ENCODE data around the gene FER.
"Not testable (repeated sequence)": the region's sequence is repeated elsewhere in the genome, so short reads cannot be mapped to it uniquely, and the experiment has no call there.

FER gene

DNA sequence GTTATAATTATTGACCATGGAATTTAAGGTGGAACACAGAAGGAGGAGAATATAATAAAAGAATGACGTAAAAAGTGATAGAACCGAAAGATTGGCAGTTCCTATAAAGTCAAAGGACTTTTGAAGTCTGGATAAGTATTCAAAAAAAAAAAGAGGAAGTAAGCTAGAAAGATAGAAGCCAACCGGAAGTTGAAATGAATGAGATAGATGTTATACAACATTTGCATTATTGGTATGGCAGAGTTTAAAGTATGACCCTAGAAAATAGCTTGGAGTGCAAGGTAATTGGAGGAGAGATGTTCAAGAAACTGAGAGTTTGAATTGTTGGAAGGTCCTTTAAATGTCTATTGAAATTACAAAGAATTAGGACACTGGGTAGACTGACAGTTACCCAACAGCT lies 293.6 kb downstream of the FER start:
- H3K4me3 ChIP-seq (ENCODE audit: low read length) = no peak overlapping the region
- no peaks in the 10 kb centered on the region for H3F3A ChIP-seq (ENCODE audit: control insufficient read depth, insufficient read depth)
- H3K36me3 ChIP-seq (ENCODE audit: control insufficient read depth, low read length) = no peaks in the 10 kb centered on the region
- H3K27me3 ChIP-seq (ENCODE audit: control insufficient read depth, low read length) = no peaks in the 10 kb centered on the region
- TF ChIP-seq CTCF (IDR thresholded peaks at IDR 0.05; ENCODE audit: low read depth, low read length, poor library complexity, severe bottlenecking) (no peak), EZH2phosphoT487 (IDR thresholded peaks at IDR 0.05; ENCODE audit: borderline replicate concordance, low read length) (no peak)
- H3K79me2 ChIP-seq (ENCODE audit: control insufficient read depth, low read length) = no peaks in the 10 kb centered on the region
- H3K4me2 ChIP-seq (ENCODE audit: low read length) = peak overlapping the region; percentile 24; the same call in 1 of the 2 replicates
- peaks cover 12% of the 10 kb centered on the region for H3K4me1 ChIP-seq (ENCODE audit: control insufficient read depth, low read length)
- H3K9me3 ChIP-seq (ENCODE audit: control insufficient read depth, insufficient read depth, low read length) = no peaks in the 10 kb centered on the region
- H4K20me1 ChIP-seq (ENCODE audit: control insufficient read depth, insufficient read depth, low read depth, low read length) = no peaks in the 10 kb centered on the region
- H3K9me2 ChIP-seq (replicated peaks; ENCODE audit: control insufficient read depth, low read length) = no peaks in the 10 kb centered on the region
- no peak overlapping the region for H3K27ac ChIP-seq (ENCODE audit: low read depth, low read length)

DNA sequence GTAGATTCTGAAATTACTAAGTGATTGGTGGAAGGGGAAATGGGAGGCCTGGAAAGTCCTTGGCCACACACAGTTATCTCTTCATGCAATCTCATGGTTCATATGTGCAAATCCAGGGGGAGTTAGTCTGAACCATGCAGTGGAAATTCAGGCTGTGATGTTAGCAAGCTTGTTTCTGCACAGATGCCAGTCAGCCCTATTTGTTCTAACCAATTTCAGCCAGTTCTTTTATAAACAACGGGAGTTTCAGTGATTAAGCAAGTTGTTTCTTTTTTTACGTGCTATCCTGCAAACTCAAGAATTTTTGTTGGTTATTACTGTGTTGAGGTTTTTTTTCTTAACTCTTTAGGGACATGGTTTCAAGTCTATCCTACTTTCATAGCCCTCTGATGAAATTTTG lies 298.0 kb downstream of the FER start:
- no peaks in the 10 kb centered on the region for H3K9me2 ChIP-seq (replicated peaks; ENCODE audit: control insufficient read depth, low read length)

GRCh38 chr5:109049565-109049964 lies 301.9 kb downstream of the FER start:
- no peak overlapping the region for H3K27ac ChIP-seq (ENCODE audit: low read depth, low read length)
- H3K4me3 ChIP-seq (ENCODE audit: low read length) = no peak overlapping the region
- no peaks in the 10 kb centered on the region for H3K9me2 ChIP-seq (replicated peaks; ENCODE audit: control insufficient read depth, low read length)
- no peaks in the 10 kb centered on the region for H3K36me3 ChIP-seq (ENCODE audit: control insufficient read depth, low read length)
- no peaks in the 10 kb centered on the region for H3K27me3 ChIP-seq (ENCODE audit: control insufficient read depth, low read length)
- no peak for TF ChIP-seq CTCF (IDR thresholded peaks at IDR 0.05; ENCODE audit: low read depth, low read length, poor library complexity, severe bottlenecking)
- no peaks in the 10 kb centered on the region for H3K9me3 ChIP-seq (ENCODE audit: control insufficient read depth, insufficient read depth, low read length)
- H3K4me1 ChIP-seq (ENCODE audit: control insufficient read depth, low read length) = no peaks in the 10 kb centered on the region
- H3K4me2 ChIP-seq (ENCODE audit: low read length) = no peak overlapping the region
- no peaks in the 10 kb centered on the region for H4K20me1 ChIP-seq (ENCODE audit: control insufficient read depth, insufficient read depth, low read depth, low read length)
- no peaks in the 10 kb centered on the region for H3K79me2 ChIP-seq (ENCODE audit: control insufficient read depth, low read length)
- no peaks in the 10 kb centered on the region for H3F3A ChIP-seq (ENCODE audit: control insufficient read depth, insufficient read depth)

More for the DNA sequence above, 298.0 kb downstream of the FER start:
- H3K36me3 ChIP-seq (ENCODE audit: control insufficient read depth, low read length) = no peaks in the 10 kb centered on the region
- H3K4me1 ChIP-seq (ENCODE audit: control insufficient read depth, low read length) = peaks cover 10% of the 10 kb centered on the region
- H3K27me3 ChIP-seq (ENCODE audit: control insufficient read depth, low read length) = no peaks in the 10 kb centered on the region
- H4K20me1 ChIP-seq (ENCODE audit: control insufficient read depth, insufficient read depth, low read depth, low read length) = no peaks in the 10 kb centered on the region
- H3K27ac ChIP-seq (ENCODE audit: low read depth, low read length) = no peak overlapping the region
- H3K4me2 ChIP-seq (ENCODE audit: low read length) = no peak overlapping the region
- TF ChIP-seq CTCF (IDR thresholded peaks at IDR 0.05; ENCODE audit: low read depth, low read length, poor library complexity, severe bottlenecking) = no peak
- TF ChIP-seq EZH2phosphoT487 (IDR thresholded peaks at IDR 0.05; ENCODE audit: borderline replicate concordance, low read length) = no peak
- H3K79me2 ChIP-seq (ENCODE audit: control insufficient read depth, low read length) = no peaks in the 10 kb centered on the region
- H3K4me3 ChIP-seq (ENCODE audit: low read length) = no peak overlapping the region
- H3F3A ChIP-seq (ENCODE audit: control insufficient read depth, insufficient read depth) = no peaks in the 10 kb centered on the region
- no peaks in the 10 kb centered on the region for H3K9me3 ChIP-seq (ENCODE audit: control insufficient read depth, insufficient read depth, low read length)

GRCh38 chr5:109050321-109050720 lies 302.6 kb downstream of the FER start:
- not testable (repeated sequence) for H3K4me2 ChIP-seq (ENCODE audit: low read length); H3K4me3 ChIP-seq (ENCODE audit: low read length); H3K36me3 ChIP-seq (ENCODE audit: control insufficient read depth, low read length); H3K4me1 ChIP-seq (ENCODE audit: control insufficient read depth, low read length); H4K20me1 ChIP-seq (ENCODE audit: control insufficient read depth, insufficient read depth, low read depth, low read length); H3K27ac ChIP-seq (ENCODE audit: low read depth, low read length); H3K27me3 ChIP-seq (ENCODE audit: control insufficient read depth, low read length); H3K9me3 ChIP-seq (ENCODE audit: control insufficient read depth, insufficient read depth, low read length); H3F3A ChIP-seq (ENCODE audit: control insufficient read depth, insufficient read depth); H3K79me2 ChIP-seq (ENCODE audit: control insufficient read depth, low read length); H3K9me2 ChIP-seq (replicated peaks; ENCODE audit: control insufficient read depth, low read length)

DNA sequence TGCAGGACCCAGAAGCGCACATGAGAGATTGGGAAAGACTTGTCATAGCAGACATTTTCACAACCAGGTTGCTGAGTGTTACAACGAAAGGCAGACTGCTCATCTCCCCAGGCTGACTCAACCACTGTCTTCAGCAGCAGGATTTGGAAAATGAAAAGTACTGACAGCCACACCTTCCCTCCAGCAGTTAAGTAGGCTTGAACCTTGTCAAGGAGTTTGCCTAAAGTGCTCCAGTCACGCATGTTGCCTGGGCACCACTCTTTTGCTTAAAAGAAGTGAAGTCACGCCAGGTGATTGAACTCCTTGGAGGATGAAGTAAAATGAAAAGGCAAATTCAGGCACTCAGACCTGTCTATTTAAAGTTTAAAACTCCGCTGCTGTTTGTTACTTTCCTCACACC lies 304.5 kb downstream of the FER start:
- not testable (repeated sequence) for H3K9me2 ChIP-seq (replicated peaks; ENCODE audit: control insufficient read depth, low read length); H3K27me3 ChIP-seq (ENCODE audit: control insufficient read depth, low read length); H3K4me3 ChIP-seq (ENCODE audit: low read length); H3K27ac ChIP-seq (ENCODE audit: low read depth, low read length); H3K36me3 ChIP-seq (ENCODE audit: control insufficient read depth, low read length); H3K9me3 ChIP-seq (ENCODE audit: control insufficient read depth, insufficient read depth, low read length); H3K79me2 ChIP-seq (ENCODE audit: control insufficient read depth, low read length); H3K4me2 ChIP-seq (ENCODE audit: low read length); H3F3A ChIP-seq (ENCODE audit: control insufficient read depth, insufficient read depth); H4K20me1 ChIP-seq (ENCODE audit: control insufficient read depth, insufficient read depth, low read depth, low read length); H3K4me1 ChIP-seq (ENCODE audit: control insufficient read depth, low read length)
